ENCODE results near the gene CFDP1.
"Not testable (repeated sequence)": the region's sequence is repeated elsewhere in the genome, so short reads cannot be mapped to it uniquely, and the experiment has no call there.

Gene CFDP1

DNA sequence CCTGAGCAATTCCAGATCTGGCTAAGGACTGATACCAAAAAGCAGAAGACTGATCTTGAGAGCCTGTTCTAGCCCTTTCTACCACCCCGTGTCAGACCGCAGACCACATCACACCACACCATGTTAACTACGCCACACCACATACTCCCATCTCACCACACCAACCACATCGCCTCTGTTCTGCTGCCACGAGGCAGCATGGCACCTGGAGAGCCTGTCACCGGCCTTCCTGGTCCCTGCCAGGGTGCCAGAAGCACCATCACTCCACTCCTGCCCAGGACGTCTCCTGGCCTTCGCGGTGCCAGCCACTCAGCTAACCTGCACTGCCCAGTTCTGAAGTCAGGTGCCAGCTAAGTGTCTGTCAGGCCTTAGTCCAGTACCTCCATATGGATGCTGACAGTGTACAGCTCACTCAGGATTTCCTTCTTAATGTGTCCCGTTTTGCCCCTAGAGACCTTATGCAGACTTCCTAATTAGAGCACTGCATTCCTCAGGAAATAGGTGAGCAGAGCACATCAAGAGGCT lies 144.6 kb downstream of the CFDP1 start:
- no peak for DNase-seq

DNA sequence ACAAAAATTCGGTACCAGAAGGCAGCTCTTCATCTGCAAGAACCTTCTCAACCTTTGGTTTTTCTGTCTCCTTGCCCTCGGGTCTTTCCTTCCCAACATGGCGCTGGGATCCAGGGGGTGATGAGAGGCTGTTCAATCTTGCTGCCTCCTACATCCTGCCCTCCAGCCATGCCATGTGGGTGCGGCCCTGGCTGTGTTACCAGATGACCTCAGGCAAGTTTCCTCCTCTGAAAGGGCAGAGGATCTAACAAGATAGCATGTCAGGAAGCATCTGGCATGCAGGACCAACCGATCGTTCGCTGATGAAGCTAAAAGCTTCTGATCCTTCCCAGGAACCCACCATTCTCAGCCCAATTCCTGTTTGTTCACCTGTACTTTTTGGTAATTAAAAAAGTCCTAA lies 145.1 kb downstream of the CFDP1 start:
- no peak for DNase-seq

DNA sequence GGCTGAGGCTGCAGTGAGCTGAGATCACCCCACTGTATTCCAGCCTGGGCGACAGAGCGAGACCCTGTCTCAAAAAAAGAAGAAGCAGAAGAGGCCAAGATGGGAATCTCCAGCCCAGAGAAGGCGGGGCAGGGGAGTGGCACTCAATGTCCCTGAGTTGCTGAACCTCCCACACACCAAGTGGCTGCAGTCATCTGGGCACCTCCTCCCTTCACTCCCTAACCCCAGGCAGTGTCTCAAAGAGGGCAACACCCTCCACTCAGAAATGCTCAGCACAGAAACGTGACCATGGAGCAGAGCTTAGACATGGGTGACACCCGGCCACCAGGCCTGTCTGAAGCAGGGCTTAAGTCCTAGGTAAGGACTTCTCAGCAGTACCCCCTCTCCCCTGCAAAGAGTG lies 145.6 kb downstream of the CFDP1 start:
- peak; percentile 71 to 88 (median 84) for DNase-seq

DNA sequence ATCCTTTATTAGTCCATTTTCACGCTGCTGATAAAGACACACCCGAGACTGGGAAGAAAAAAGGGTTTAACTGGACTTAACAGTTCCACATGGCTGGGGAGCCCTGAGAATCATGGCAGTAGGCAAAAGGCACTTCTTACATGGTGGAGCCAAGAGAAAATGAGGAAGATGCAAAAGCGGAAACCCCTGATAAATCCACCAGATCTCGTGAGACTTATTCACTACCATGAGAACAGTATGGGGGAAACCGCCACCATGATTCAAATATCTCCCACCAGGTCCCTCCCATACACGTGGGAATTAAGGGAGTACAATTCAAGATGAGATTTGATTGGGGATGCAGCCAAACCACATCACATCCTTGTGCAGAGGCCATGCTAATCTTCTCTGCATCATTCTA lies 146.9 kb downstream of the CFDP1 start:
- DNase-seq = peak; percentile 64 to 83 (median 68)

DNA sequence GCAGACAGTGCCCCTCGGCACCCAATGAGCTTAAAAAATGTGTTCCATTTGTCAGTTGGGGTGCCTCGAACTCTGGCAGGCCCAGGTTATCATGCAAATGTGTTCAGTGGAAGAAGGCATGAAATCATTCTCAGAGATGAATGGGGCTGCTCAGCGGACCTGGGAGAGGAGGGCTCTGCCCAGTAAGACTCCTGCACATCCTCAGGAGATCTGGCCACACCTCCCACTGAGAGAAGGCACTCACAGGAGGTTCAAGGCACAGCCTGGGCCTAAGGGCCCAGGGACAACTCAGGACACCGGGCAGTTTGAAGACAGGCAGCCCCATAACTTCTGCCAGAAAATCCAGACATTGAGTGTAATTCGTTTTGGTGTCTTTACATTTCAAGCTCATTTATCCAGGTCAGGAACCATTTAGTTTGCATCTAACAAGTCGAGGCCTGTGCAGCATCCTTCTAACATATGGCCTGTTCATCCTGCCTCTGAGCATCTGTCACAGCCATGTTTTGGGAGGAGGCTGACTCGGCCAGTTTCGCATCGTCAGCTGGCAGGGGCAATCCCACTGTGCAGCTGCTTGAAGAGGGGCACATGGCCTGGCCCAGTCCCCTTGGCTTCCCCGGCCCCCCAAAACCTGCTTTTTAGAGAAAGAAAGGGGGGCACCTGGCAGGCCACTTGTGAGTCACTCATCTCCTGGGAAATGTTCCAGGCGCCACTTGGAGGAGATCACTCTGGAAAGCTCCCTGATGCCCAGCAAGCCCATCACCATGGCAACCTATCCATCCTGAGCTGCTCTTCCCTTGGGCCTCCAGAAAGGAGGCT lies 150.6 kb downstream of the CFDP1 start:
- DNase-seq = no peak

DNA sequence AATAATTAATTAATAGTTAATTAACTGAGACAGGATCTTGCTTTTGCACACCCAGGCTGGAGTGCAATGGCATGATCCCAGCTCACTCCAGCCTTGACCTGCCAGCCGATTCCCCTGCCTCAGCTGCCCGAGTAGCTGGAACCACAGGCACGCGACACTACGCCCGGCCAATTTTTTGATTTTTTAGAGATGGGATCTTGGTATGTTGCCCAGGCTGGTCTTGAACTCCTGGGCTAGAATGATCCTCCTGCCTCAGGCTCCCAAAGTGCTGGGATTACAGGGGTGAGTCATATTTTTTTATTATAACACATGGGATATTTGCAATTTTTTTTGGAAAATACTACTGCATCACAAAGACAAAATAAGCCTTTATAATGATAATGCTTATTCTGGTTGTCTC lies 151.5 kb downstream of the CFDP1 start:
- no peak for DNase-seq

DNA sequence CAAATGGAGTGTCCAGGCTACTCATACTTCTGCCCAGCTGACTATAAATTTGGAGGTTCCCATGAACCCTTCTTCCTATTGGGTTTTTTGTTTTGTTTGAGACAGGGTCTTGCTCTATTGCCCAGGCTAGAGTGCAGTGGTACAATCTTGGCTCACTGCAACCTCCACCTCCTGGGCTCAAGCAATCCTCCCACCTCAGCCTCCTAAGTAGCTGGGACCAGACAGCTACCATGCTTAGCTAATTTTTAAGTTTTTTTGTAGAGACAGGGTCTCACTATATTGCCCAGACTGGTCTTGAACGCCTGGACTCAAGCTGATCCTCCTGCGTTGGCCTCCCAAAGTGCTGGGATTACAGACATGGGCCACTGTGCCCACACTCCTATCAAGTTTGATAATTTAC lies 152.3 kb downstream of the CFDP1 start:
- DNase-seq = not testable (repeated sequence)

DNA sequence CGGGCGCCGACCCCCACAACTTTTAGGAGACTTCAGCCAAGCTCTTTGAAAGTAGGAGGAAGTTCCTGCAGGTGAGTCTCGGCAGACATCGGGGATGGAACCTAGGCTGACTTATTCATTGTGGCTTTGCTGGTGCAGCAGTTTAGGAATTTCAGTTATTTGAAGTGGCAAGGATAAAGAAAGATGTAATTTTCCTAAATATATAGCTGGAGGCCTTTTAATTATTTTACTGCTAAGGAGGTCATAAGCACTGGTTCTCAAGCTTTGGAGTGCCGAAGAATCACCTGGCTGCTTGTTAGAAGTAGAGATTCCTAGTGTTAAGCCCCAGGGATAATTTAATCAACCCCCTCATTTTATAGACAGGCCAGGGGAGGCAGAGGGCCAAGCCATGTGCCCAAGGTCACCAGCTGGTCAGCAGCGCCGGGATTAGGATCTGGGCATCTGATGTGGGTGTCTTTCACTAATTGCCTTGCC lies 152.9 kb downstream of the CFDP1 start:
- DNase-seq = no peak

DNA sequence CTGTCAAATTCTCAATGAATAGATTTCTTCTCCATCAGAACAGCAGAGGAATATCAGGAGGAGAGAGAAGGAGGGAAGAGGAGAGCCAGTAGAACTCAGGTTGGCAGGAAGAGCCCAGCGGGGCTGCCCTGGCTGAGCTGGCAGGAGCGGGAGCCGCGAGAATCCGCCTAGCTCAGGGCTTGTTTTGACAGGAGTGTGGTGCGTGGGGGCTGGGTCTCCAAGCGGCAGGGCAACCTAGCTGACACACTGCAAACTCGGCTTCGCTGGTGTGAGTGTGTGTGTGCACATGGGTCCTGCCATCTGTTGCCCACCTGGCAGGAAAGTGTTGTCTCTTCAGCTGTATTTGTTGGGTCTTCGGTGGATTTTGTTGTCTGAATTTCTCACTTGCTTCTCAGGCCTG lies 154.0 kb downstream of the CFDP1 start:
- DNase-seq = no peak

DNA sequence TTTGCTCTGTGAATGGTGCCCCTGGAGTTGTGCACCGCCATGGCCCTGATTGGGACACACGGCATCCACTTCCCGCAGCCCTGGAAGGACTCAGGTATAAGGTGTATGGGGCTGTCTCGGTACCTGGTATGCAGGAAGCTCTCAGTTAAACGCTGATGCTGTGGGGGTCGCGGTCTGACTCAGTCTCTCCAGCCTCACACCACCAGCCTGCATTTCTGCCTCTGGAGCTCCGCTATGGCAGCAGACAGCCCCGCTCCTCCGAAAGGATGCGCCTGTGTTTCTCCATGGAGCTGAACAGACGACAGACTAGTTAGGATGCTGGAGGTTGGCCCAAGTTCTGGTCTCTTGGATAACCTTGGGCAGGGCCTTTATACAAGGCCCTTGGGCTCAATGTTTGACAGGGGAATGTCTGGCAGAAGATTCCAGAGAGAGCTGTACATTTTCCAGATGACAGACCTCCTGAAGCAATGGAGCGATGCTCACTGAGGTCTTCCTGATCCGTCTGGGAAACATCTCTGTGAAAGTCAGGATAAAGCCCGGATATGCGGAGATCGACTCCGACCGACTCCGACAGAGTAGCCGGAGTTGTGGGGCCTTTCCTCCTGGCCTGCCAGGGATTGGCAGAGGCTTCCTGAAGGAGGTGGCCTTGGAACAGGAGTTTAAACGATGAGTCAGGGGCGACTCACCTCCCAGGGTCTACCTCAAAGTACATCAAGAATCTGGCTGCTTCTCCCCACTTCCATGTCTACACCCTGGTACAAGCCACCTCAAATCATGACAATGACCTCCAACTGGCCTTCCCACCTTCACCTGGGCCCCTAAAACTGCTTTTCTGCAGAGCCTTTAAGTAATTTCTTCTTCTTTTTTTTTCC lies 160.0 kb downstream of the CFDP1 start:
- DNase-seq = no peak

DNA sequence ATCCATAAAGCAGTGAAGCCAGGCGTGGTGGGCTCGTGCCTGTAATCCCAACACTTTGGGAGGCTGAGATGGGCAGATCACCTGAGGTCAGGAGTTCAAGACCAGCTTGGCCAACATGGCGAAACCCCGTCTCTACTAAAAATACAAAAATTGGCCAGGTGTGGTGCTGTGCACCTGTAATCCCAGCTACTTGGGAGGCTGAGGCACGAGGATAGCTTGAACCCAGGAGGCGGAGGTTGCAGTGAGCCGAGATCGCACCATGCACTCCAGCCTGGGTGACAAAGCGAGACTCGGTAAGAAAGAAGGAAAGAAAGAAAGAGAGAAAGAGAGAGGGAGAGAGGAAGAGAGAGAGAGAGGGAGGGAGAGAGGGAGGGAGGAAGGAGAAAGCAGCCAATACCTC lies 160.7 kb downstream of the CFDP1 start:
- DNase-seq = not testable (repeated sequence)

DNA sequence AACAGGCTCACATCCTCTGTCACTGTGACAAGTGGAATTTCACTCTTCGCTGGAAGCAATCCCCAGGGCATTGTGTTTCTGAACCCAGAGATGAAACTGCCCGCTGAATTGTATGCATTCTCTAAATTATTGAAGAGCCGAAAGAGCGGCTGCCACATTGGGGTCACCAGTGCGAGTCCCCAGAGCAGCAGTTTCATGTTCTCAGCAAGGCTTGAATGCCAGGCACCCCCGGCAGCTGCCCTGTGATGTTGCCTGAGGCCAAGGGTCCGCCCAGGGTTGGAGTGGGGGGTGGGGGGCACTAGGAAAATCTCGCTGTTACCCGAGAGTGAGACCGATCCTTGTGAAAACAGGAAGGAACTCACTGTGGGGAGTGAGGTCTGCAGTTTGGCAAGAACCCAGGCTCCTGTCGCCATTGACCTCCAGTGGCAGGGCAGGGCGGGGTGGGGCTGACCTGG lies 161.2 kb downstream of the CFDP1 start:
- peak in 2 of 3 donors; percentile 22 to 38 for DNase-seq

DNA sequence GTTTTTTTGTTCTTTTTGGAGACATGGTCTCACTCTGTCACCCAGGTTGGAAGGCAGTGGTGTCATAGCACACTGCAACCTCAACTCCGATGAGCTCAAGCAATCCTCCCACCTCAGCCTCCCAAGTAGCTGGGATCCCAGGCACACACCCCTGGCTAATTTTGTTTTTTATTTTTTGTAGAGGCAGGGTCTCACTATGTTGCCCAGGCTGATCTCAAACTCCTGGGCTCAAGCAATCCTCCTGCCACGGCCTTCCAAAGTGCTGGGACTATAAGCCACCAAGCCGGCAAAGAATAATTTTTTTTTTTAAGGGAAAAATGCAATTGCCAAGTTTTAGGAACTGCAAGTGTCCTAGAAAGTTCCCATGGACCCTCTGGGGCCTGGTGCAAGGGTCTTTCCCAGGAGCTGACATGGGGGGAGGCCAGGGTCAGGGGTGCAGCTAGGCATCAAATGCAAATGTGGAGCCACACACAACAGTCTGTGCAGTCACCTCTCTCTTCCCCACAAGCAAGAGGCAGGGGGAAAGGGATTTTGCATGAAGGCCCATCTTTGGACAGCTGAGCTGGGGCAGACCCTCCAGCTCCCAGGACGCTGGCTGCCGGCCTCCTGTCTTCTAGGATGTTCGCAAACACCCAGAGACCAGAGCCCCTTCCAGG lies 161.7 kb downstream of the CFDP1 start:
- DNase-seq = no peak

DNA sequence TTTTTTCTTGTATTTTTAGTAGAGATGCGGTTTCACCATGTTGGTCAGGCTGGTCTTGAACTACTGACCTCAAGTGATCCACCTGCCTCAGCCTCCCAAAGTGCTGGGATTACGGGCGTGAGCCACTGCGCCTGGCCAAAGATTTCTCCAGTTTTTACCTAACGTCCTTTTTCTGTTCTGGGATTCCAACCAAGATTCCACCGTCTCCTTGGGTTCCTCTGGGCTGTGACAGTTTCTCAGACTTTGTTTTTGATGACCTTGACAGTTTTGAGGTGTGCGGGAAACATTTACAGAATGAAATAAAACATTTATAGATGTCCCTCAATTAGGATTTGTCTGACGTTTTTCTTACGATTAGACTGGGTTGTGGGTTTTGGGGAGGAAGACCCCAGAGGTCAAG lies 163.9 kb downstream of the CFDP1 start:
- DNase-seq = not testable (repeated sequence)

DNA sequence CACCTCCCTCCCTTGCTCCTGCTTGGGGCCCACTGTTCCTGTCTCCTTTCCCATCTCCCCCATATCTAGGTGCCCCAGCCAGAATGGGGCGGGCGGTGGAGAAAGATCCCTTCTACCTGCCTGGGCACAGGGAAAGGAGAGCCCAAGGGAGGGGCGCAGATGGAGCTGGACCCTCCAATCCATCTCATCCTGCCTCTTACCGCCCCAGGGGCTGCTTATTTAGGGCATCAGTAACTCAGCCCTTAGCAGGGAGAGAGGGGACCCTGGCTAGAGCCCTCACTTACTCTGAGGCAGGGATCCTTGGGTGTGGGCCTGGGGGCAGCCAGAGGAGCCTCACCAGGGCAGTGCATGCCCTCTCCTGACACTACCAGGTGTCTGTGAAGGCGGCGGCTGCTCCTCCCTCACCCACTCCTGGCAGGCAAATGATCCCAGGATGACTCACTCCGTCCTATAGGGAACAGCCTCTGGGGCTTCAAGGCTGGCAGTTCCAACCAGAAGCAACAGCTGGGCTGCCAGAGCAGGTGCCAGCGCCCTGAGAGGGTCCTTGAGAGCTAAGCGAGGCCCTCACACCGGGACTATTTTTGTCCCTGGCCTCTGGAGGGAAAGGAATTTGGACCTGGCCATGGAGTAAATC lies 165.6 kb downstream of the CFDP1 start:
- DNase-seq = no peak

DNA sequence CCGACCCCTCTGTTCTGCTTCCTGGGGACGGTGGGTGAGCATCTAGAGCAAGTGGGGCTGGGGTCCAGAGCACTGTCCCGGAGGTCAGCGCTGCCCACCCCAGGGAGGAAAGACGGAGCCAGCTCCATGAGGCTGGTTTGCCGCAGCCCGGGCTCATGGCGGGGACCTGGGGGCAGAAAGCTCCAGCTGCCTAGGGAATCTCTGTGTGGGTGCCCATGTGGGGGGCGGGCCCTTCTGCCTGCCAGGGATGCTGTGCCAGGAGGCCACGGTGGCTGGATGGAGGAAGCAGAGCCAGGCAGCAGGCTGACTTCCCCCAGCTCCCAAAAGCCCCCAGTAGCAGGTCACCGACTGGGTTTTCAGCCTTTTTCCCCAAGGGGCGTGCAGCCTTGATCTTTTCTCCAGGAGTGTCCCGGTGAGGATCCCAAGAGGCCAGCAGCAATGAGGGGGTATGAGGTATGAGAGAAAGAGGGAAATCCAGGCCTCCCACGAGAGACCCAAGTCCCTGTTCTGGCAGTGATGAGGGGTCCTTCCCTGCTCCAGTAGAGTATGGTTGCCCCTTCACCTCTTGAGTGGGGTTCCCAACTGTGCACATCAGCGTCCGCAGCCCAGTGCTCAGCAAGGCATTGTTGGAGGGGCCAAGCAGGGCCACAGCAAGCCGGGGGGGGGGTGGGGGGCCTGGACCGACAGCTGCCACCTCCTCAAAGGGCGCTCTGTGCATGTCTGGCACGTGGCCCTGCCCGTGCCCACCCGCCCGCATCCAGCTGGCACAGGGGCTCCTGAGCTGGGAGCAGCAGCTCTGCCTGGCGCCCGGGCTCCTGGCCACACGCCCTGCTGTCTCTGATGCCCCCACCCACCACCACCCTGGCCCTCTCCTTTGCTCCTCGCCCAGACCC lies 166.3 kb downstream of the CFDP1 start:
- no peak for DNase-seq

DNA sequence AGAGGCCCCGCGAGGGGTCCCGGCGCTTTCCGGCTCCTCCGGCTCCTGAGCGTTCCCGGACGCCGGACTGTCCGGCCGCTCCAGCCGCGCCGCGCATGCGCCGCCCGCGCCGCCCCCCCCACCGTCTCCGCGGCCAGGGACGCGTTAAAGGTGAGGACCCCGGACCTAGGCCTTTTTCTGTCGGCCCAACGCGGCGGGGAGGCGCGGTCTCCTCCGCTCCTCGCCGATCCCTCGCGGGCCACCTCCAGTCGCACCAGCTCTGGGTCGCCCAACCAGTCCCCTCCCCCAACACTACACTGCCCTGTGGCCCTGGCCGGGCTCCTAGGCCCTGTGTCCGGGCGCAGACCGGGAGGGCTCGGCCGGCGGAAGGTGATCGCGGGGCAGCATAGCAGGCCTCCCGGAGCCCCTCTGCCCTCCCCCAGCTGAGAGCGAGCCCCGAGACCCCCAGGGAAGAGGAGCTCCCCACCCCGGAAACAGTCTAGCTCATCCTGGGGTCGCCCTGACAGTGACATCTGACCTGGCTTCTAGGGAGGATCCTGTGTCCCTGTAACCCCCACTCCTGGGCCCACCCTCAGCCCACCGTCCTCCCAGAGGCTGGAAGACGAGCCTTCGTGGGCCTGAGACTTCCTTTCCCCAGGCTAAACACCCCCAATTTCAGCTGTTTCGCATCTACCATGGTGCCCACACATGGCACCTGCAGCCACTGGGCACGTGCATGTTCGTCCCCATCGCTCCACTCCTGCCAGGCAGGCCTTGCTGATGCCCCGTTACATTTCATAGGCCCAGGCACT lies 167.2 kb downstream of the CFDP1 start:
- DNase-seq = peak; percentile 52 to 81 (median 72)

DNA sequence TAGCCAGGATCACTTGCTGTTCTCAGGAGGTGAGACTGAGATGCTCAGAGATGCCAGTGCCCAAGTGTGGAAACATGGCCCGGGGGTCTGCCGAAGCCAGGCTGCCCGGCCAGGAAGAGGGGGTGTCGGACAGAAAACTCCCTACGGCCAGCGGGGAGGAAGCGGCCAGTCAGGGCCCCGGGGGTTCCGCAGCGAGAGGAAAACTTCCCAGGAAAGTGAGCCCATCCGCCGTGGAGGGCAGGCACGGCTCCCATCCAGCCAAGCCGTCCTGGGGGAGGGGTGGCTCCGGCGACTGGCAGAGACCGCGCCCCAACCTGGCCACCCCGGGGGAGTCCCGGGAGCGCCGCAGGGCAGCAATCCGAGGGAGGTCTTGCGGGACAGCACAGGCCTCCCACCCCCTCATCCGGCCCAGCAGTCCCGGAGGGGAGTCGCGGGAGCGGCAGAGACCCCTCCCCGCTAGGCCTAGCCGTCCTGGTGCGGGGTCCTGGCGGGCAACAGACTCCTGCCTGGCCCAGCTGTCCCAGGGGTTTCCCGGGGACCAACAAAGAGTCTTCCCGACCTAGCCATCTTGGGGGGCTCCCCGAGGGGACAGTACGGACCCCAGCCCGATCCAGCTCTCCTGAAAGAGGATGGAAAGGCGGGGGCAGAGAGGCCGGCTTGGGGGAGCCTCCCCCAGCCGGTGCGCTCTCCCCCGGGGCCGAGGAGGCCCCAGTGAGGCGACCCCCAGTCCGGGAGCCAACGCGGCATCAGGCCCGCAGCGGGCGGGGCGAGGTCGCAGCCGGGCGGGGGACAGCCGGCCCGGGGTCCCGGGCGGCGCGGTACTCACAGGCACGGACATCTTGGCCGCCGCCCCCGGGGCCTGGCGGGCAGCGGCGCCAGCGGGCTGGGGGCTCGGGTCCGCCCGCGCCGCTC lies 168.0 kb downstream of the CFDP1 start:
- DNase-seq = no peak

DNA sequence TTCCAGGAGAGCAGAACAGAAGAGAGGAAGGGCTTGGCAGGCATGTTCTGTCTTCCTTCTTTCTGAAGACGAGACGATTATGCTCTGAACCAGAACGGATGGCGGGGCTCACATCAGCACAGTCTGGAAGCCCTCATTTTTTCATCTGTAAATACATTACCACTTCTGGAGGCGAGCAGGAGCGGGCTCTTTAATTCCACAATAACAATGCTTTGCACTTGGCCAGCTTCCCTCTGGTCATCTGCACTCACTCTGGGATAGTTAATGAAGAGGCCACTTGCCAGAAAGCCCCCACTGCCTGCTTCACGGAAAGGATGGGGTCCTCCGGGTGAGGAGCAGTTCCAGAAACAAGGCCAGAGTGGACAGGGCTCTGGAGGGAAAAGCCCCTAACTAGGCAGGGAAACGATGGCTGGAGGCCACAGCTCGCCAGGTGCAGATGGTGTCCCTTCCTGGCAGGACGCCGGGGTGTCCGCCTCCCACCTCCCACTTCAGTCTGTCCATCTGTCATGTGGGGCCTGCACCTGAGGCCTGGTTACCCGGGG lies 168.8 kb downstream of the CFDP1 start:
- DNase-seq = no peak

All from suppressor macrophage treated with lipopolysaccharide for 1 hour (primary cell).